ENCODE measurements around the gene GAL3ST2.
"Not testable (repeated sequence)": the region's sequence is repeated elsewhere in the genome, so short reads cannot be mapped to it uniquely, and the experiment has no call there.

GAL3ST2 gene

GRCh38 chr2:241821460-241822263 is 45.0 kb downstream of the GAL3ST2 start:
- H3K9me3 ChIP-seq (replicated peaks; ENCODE audit: insufficient read depth, low read length): no peaks in the 10 kb centered on the region
- H3K27me3 ChIP-seq (replicated peaks; ENCODE audit: insufficient read depth, low read length): peaks cover 29% of the 10 kb centered on the region
- no peaks in the 10 kb centered on the region for H3F3A ChIP-seq (ENCODE audit: insufficient read depth, low read length)
- no peaks in the 10 kb centered on the region for H3K9me2 ChIP-seq (replicated peaks; ENCODE audit: insufficient read depth, low read length)
- no peak overlapping the region for H3K4me3 ChIP-seq (ENCODE audit: low read length)
- no peak overlapping the region for H3K9ac ChIP-seq (ENCODE audit: low read length)
- no peak for TF ChIP-seq EZH2 (optimal IDR thresholded peaks at IDR 0.05; ENCODE audit: low read depth, low read length)
- no peak for TF ChIP-seq EZH2phosphoT487 (IDR thresholded peaks at IDR 0.05; ENCODE audit: low read length)
- TF ChIP-seq CTCF (IDR thresholded peaks at IDR 0.05; ENCODE audit: low read length): no peak
- no peak overlapping the region for H2AFZ ChIP-seq (ENCODE audit: low read length)
- no peak for DNase-seq
- H3K4me2 ChIP-seq (ENCODE audit: low read depth, low read length): no peak overlapping the region
- H3K4me1 ChIP-seq (ENCODE audit: low read length): no peaks in the 10 kb centered on the region
- H3K36me3 ChIP-seq (replicated peaks; ENCODE audit: insufficient read depth, low read length): no peaks in the 10 kb centered on the region
- H3K27ac ChIP-seq (ENCODE audit: low read length): no peak overlapping the region
- no peaks in the 10 kb centered on the region for H4K20me1 ChIP-seq (ENCODE audit: insufficient read depth, low read length)
- no peaks in the 10 kb centered on the region for H3K79me2 ChIP-seq (ENCODE audit: low read length)

DNA sequence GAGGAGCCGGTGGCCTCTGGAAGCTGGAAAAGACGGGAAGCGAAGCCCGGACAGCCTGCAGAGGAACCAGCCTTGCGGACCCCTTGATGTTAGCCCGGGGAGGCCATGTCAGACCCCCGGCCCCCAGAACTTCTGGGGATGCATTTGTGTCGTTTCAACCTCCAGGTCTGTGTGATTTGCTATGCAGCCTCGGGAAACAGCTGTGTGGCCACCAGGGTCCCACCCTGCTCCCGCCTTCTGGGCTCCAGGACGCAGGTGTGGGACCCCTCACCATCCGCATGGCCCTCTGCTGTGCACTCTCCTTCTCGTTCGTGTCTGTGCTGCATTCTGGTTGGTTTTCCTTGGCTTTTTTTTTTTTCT is 45.6 kb downstream of the GAL3ST2 start:
- no peak overlapping the region for H2AFZ ChIP-seq (ENCODE audit: low read length)
- no peaks in the 10 kb centered on the region for H3K36me3 ChIP-seq (replicated peaks; ENCODE audit: insufficient read depth, low read length)
- H3K9me3 ChIP-seq (replicated peaks; ENCODE audit: insufficient read depth, low read length): no peaks in the 10 kb centered on the region
- no peaks in the 10 kb centered on the region for H3K4me1 ChIP-seq (ENCODE audit: low read length)
- no peaks in the 10 kb centered on the region for H3K9me2 ChIP-seq (replicated peaks; ENCODE audit: insufficient read depth, low read length)
- no peak overlapping the region for H3K4me2 ChIP-seq (ENCODE audit: low read depth, low read length)
- H4K20me1 ChIP-seq (ENCODE audit: insufficient read depth, low read length): no peaks in the 10 kb centered on the region
- no peak overlapping the region for H3K4me3 ChIP-seq (ENCODE audit: low read length)
- H3F3A ChIP-seq (ENCODE audit: insufficient read depth, low read length): no peaks in the 10 kb centered on the region
- no peak for TF ChIP-seq EZH2phosphoT487 (IDR thresholded peaks at IDR 0.05; ENCODE audit: low read length)
- no peak for TF ChIP-seq EZH2 (optimal IDR thresholded peaks at IDR 0.05; ENCODE audit: low read depth, low read length)
- TF ChIP-seq CTCF (IDR thresholded peaks at IDR 0.05; ENCODE audit: low read length): no peak
- no peak for DNase-seq
- peaks cover 29% of the 10 kb centered on the region for H3K27me3 ChIP-seq (replicated peaks; ENCODE audit: insufficient read depth, low read length)
- no peaks in the 10 kb centered on the region for H3K79me2 ChIP-seq (ENCODE audit: low read length)
- H3K9ac ChIP-seq (ENCODE audit: low read length): no peak overlapping the region
- H3K27ac ChIP-seq (ENCODE audit: low read length): no peak overlapping the region

DNA sequence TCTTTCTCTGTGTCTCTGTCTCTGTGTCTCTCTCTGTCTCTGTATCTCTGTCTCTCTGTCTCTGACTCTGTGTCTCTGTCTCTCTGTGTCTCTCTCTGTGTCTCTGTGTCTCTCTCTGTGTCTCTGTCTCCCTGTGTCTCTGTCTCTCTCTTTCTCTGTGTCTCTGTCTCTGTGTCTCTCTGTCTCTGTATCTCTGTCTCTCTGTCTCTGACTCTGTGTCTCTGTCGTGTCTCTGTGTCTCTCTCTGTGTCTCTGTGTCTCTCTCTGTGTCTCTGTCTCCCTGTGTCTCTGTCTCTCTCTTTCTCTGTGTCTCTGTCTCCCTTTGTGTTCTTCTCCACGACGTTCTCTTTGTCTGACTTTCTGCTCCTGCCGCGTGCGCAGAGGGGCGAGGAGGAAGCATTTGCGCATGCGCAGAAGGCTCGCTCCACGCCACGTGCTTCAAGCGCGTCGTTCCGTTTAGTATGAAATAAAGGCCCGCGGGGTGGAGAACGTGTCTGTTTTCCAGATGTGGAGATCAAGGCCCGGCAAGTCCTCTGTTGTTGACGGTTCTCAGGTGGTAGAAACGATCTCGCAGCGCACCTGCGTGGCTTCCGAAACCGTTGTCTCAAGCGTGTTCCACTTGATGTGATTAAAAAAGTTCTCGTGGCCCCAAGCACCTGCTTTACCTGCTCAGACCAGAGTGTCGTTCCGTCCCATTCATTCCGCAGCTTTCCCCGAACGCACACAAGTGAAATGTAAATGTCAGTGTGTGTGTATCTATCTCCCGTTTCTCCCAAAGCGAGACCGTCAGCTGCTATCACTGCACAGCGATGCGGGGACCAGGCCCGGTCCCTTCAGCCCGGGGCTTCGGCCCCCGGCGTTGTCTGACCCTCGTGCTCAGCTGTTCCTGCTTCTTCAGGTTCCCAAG is 47.2 kb downstream of the GAL3ST2 start:
- not testable (repeated sequence) for H3K4me1 ChIP-seq (ENCODE audit: low read length); H3K36me3 ChIP-seq (replicated peaks; ENCODE audit: insufficient read depth, low read length); H3K9me2 ChIP-seq (replicated peaks; ENCODE audit: insufficient read depth, low read length); H4K20me1 ChIP-seq (ENCODE audit: insufficient read depth, low read length); DNase-seq; H3K9me3 ChIP-seq (replicated peaks; ENCODE audit: insufficient read depth, low read length); H3K27ac ChIP-seq (ENCODE audit: low read length); H3K79me2 ChIP-seq (ENCODE audit: low read length); H3K9ac ChIP-seq (ENCODE audit: low read length); H3F3A ChIP-seq (ENCODE audit: insufficient read depth, low read length); H3K4me3 ChIP-seq (ENCODE audit: low read length); H3K4me2 ChIP-seq (ENCODE audit: low read depth, low read length); H2AFZ ChIP-seq (ENCODE audit: low read length)
- H3K27me3 ChIP-seq (replicated peaks; ENCODE audit: insufficient read depth, low read length): peaks cover 19% of the 10 kb centered on the region
